AG09319 (cell line): ENCODE data around the gene MARS1.

Experiments used
- DNase-seq: peaks from one replicate; pipeline ENCODE4 v3.0.0-alpha.2; 2010; ENCODE audit warnings: low read depth; ENCODE audit errors: extremely low read depth
- TF ChIP-seq, protein P1 (sequence below): IDR thresholded peaks from 2 replicates; pipeline ENCODE4 v1.5.1; 2011; ENCODE audit warnings: low read depth, mild to moderate bottlenecking, inconsistent platforms, low read length, moderate library complexity

The MARS1 gene

DNA sequence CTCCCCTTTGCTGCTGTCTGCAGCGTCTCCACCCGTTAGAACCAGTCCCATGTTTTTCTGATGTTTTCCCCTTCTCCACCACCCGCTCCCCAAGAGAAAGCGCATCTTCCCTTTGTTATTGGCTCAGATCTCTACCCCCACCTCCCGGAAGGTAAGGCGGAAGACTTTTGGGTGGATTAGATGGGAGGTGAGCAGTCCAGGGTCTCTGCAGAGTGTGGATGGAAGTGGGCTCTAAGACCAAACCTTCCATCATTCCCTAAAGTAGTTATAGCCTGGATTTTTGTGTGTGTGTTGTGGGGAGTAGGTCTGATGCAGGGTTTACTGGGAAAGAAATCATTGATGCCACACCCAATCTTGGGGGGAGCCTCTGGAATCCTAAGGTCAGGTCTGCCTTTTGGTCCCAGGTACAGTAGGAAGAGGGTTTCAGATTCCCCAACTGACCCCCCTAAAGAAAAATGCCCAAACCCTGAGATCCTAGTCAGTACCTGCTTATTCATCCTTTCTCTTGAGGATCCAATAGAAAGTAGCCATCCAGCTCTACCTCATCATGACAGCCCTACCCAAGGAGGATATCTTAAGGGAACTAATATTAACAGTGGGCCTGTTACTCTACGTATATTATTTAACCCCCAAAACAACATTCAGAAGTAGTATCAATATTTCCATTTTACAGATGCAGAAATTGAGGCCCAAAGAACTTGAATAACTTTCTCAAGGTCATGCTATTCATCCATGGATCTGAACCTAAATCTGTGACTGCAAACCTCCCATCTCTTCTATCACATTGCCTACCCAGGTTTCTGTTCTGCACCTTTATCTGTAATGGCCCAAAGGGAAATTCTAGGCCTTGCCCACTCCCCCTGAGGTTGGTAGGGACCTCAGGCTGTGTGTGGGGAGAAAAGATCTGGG, 63.0 kb downstream of the MARS1 start:
- TF ChIP-seq, protein P1, sequence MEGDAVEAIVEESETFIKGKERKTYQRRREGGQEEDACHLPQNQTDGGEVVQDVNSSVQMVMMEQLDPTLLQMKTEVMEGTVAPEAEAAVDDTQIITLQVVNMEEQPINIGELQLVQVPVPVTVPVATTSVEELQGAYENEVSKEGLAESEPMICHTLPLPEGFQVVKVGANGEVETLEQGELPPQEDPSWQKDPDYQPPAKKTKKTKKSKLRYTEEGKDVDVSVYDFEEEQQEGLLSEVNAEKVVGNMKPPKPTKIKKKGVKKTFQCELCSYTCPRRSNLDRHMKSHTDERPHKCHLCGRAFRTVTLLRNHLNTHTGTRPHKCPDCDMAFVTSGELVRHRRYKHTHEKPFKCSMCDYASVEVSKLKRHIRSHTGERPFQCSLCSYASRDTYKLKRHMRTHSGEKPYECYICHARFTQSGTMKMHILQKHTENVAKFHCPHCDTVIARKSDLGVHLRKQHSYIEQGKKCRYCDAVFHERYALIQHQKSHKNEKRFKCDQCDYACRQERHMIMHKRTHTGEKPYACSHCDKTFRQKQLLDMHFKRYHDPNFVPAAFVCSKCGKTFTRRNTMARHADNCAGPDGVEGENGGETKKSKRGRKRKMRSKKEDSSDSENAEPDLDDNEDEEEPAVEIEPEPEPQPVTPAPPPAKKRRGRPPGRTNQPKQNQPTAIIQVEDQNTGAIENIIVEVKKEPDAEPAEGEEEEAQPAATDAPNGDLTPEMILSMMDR = no peak
- no peak for DNase-seq

- DNase-seq = no peak
- TF ChIP-seq, protein P1 = no peak
Measured at GRCh38 chr12:57551637-57552305, 63.9 kb downstream of the MARS1 start.

DNA sequence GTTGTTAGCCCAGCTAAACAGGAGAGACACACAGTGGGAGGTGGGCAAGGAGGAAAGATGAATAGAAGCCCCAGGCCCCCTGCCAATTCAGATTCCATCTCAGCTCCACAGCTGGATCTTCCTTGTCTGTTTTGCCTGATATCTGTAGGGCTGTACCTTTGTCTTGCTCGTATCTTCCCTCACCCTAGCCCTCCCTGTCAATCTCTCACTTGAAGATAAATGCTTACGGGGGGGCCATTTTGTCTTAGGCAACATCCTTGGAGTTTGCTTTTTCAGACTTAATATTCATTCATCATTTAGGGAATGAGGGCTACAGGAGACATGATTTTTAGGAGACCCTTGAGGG, 64.4 kb downstream of the MARS1 start:
- TF ChIP-seq, protein P1 = no peak
- DNase-seq = no peak

DNA sequence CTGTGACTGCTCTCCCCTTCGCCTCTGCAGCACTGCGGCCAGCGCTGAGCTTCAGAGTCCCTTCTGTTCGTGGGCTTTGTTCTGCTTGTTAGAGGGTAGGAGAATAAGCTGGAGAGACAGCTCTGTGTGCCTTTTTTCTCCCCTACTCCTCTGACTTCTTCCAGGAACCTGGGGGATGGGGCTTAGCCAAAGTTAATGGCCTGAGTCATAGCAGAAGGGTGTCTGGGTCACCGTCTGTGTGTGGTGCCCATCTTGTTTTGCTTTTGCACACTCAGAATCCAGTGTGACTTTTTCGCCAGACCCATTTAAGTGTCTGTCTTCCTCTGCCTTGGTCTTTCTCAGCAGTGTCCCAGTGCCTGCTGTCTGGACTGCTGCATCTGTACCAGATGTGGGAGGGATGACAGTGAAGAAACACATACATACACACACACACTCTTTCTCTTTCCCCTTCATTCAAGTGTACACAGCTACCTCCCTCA, 65.0 kb downstream of the MARS1 start:
- TF ChIP-seq, protein P1 = no peak
- no peak for DNase-seq

GRCh38 chr12:57553343-57554202, 65.7 kb downstream of the MARS1 start:
- no peak for DNase-seq

DNA sequence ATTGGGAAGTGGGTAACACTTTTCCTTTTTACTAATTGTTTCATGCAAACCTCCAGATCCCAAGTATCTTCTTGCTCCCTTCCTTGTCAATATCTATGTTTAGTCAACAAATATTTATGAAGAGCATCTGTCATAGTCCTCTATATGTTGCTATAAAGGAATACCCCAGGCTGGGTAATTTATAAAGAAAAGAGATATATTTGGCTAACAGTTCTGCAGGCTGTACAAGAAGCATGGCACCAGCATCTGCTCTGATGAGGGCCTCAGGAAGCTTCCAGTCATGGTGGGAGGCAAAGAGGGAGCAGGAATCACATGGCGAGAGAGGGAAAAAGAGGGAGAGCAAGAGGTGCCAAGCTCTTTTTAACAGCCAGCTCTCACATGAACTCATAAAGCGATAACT, 66.6 kb downstream of the MARS1 start:
- TF ChIP-seq, protein P1 = no peak

More at GRCh38 chr12:57553343-57554202, 65.7 kb downstream of the MARS1 start:
- TF ChIP-seq, protein P1 = no peak

More for the DNA sequence above, 66.6 kb downstream of the MARS1 start:
- DNase-seq = no peak
